Mucosa of rectum (tissue), 2 donors: ENCODE measurements around the gene XXYLT1.
A peak's percentile ranks its signal among the peaks of the same experiment; 100 is the strongest.

Experiments used
- H3K27ac ChIP-seq, 2 donors: one replicate each; pipeline ENCODE4 v1.7.0; 2013; ENCODE audit warnings: inconsistent platforms in 2 of 2, low read depth in 2 of 2, low read length in 2 of 2
- H3K27me3 ChIP-seq, 2 donors: one replicate each; pipeline ENCODE4 v1.7.0; 2013; ENCODE audit warnings: low read length in 2 of 2; ENCODE audit not compliant: control insufficient read depth in 2 of 2, insufficient read depth in 2 of 2
- H3K36me3 ChIP-seq, 2 donors: one replicate each; pipeline ENCODE4 v1.7.0; 2013; ENCODE audit warnings: low read length in 2 of 2; ENCODE audit not compliant: control insufficient read depth in 2 of 2, insufficient read depth in 2 of 2
- H3K4me1 ChIP-seq, 2 donors: one replicate each; pipeline ENCODE4 v1.7.0; 2013; ENCODE audit warnings: low read length in 2 of 2, mild to moderate bottlenecking in 1 of 2; ENCODE audit not compliant: control insufficient read depth in 2 of 2, insufficient read depth in 2 of 2
- H3K4me3 ChIP-seq, 2 donors: one replicate each; pipeline ENCODE4 v1.7.0; 2013; ENCODE audit warnings: low read length in 2 of 2
- H3K9ac ChIP-seq, 2 donors: one replicate each; pipeline ENCODE4 v1.7.0; 2013; ENCODE audit warnings: low read length in 2 of 2, low read depth in 1 of 2, mild to moderate bottlenecking in 1 of 2
- H3K9me3 ChIP-seq, 2 donors: one replicate each; pipeline ENCODE4 v1.7.0; 2013; ENCODE audit warnings: low read length in 2 of 2; ENCODE audit not compliant: control insufficient read depth in 2 of 2
- donor health status: healthy.
- donor health status: Normal muscosa, but diverticular disease.

XXYLT1 gene

DNA sequence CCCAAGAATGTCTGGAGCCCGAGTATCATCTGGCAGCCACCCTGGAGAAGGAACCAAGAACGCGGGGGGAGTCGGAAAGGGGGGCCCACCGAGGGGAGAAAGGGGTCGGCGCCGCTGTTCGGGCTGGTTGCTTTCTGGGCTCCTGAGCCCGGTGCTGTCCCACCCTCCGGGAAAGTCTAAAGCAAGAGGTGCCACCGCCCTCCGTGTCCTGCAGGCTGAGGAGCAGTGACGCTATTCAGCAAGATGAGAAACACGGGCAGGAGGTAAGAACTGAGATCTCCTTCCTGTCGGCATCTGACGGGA, 234.8 kb downstream of the XXYLT1 start:
- H3K36me3 ChIP-seq = no peaks in the 10 kb centered on the region
- peaks cover 14 to 18% of the 10 kb centered on the region in 2 donors for H3K4me1 ChIP-seq
- no peaks in the 10 kb centered on the region for H3K9me3 ChIP-seq
- H3K27ac ChIP-seq = no peak overlapping the region
- no peaks in the 10 kb centered on the region for H3K27me3 ChIP-seq
- H3K4me3 ChIP-seq = no peak overlapping the region
- no peak overlapping the region for H3K9ac ChIP-seq

DNA sequence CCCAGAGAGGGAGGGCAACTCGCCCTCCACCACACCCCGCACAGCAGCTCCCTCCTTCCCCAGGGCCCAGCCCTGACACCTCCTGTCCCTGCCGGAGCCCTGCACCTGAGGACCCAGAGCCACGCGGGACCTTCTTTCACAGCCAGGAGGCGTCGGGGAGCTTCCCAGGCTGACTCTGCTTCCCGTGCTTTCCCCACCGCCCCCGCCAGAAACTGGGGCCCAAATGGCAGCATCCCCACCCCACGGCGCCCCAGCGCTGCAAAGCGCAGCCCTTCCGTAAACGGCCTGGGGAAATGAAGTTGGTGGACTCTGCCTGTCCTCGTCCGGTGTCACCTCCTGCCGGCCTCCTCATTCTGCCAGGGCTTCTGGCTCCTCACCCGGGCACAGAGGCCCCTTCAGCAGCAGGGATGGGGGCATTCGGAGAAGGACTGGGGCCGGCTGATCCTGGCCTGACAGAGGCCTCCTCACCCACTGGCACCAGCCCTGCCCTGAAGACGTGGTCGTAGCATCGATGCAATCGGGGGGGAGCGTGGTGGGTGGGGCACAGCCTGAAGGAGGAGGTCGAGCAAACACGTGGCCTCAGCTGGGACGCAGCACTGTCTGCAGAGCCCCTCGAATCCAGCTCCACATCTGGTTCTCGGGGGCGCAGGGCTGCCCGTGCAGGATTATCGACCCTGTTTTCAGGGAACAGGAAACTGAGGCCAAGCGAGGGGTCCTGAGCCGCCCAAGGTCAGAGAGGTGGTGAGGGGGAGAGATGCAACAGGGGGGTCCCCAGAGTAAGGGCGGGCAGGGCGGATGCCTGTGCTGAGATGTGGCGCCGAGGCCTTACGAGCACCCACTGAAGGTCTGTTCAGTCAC, 235.4 kb downstream of the XXYLT1 start:
- peaks cover 14 to 18% of the 10 kb centered on the region in 2 donors for H3K4me1 ChIP-seq
- no peak overlapping the region for H3K27ac ChIP-seq
- H3K4me3 ChIP-seq = no peak overlapping the region

DNA sequence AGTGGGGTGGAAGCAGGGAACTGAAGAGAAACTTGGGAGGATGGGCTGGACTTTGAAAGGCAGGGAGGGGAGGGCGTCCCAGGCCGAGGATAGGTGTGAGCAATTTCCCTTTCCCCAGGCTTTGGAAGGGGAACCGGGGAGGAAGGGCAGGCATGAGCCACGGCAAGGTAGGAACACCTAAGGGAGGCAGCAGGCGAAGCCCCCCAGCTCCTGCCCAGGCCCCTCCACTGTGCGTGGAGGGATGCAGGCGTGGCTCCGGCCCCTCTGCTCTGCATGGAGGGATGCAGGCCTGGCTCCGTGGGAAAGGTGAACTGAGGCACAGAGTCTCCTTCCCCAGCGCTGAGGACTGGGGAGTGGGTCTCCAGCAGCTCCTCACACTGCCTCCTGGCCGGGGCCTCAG, 236.4 kb downstream of the XXYLT1 start:
- Histone ChIP-seq H3K9ac (no peak overlapping the region), H3K27me3 (no peaks in the 10 kb centered on the region), H3K4me1 (peaks cover 14 to 18% of the 10 kb centered on the region in 2 donors), H3K4me3 (no peak overlapping the region), H3K9me3 (no peaks in the 10 kb centered on the region), H3K27ac (peak overlapping the region; percentile 35 to 48), H3K36me3 (no peaks in the 10 kb centered on the region)

More for the DNA sequence above, 235.4 kb downstream of the XXYLT1 start:
- H3K9ac ChIP-seq = no peak overlapping the region
- H3K27me3 ChIP-seq = no peaks in the 10 kb centered on the region
- no peaks in the 10 kb centered on the region for H3K36me3 ChIP-seq
- H3K9me3 ChIP-seq = no peaks in the 10 kb centered on the region

- Histone ChIP-seq H3K9ac (no peak overlapping the region), H3K27ac (peak overlapping the region; percentile 35 to 48), H3K4me3 (no peak overlapping the region), H3K36me3 (no peaks in the 10 kb centered on the region), H3K4me1 (peaks cover 14 to 15% of the 10 kb centered on the region in 2 donors), H3K27me3 (no peaks in the 10 kb centered on the region), H3K9me3 (no peaks in the 10 kb centered on the region)
Observed at GRCh38 chr3:195034101-195034500, 236.9 kb downstream of the XXYLT1 start.

DNA sequence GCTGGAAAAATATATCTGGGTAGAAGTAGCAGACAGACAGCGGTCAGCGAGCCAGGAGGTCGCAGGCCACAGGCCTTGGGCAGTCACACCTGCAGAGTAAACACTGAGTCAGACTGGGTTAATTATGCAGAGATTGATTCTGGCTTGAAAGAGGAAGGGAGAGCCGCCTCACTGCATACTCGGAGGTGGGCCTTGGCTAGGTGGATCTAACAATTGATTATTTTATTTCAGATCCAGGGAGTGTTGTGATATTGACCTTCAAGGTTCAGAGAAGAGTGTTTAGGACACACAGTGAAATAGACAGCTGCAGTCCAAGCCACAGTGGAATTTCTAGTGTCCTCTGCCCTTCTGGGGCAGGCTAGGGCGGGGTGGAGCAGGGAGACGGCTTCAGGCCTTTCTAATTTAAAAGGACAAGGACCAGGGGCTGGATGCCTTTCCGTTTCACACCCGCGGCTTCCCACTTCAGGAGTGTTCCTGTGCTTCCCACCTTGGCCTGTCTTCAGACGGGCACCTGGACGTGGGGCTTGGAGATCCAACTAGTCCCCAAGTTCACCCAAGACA, 237.3 kb downstream of the XXYLT1 start:
- no peak overlapping the region for H3K9ac ChIP-seq
- H3K4me3 ChIP-seq = no peak overlapping the region
- no peaks in the 10 kb centered on the region for H3K36me3 ChIP-seq
- H3K4me1 ChIP-seq = peaks cover 14% of the 10 kb centered on the region in 2 donors
- no peaks in the 10 kb centered on the region for H3K9me3 ChIP-seq
- no peaks in the 10 kb centered on the region for H3K27me3 ChIP-seq
- peak overlapping the region; percentile 35 to 48 for H3K27ac ChIP-seq

GRCh38 chr3:195032955-195033354, 238.0 kb downstream of the XXYLT1 start:
- no peaks in the 10 kb centered on the region for H3K36me3 ChIP-seq
- H3K9ac ChIP-seq = no peak overlapping the region
- no peak overlapping the region for H3K4me3 ChIP-seq
- H3K9me3 ChIP-seq = no peaks in the 10 kb centered on the region
- H3K4me1 ChIP-seq = peaks cover 14% of the 10 kb centered on the region in 2 donors
- peak overlapping the region in 1 of 2 donors; percentile 35 for H3K27ac ChIP-seq
- no peaks in the 10 kb centered on the region for H3K27me3 ChIP-seq

GRCh38 chr3:195032106-195032759, 238.7 kb downstream of the XXYLT1 start:
- H3K36me3 ChIP-seq = no peaks in the 10 kb centered on the region
- H3K9me3 ChIP-seq = no peaks in the 10 kb centered on the region
- peaks cover 14% of the 10 kb centered on the region in 2 donors for H3K4me1 ChIP-seq
- no peak overlapping the region for H3K4me3 ChIP-seq
- no peak overlapping the region for H3K27ac ChIP-seq
- H3K27me3 ChIP-seq = no peaks in the 10 kb centered on the region
- no peak overlapping the region for H3K9ac ChIP-seq

DNA sequence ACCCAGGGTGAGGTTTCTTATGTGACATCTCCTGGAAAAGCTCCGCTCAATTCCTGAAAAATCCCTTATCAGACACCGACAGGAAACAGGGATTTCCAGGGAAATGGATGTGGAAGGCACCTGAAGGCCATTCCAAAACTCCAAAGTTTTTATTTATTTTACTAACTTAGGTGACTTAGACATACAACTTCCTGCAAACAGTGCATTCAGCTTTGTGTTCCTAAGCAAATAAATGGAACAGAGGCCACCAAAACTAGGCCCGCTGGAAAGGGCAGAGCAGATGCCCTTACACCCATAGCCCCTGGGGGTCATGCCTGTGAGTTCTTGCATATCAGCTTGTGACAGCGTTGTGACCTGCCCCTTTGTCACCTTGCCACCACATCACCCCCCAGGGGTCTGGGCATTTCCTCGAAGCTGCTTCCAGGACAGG, 239.4 kb downstream of the XXYLT1 start:
- Histone ChIP-seq H3K27ac (no peak overlapping the region), H3K9me3 (no peaks in the 10 kb centered on the region), H3K9ac (no peak overlapping the region), H3K27me3 (no peaks in the 10 kb centered on the region), H3K4me3 (no peak overlapping the region), H3K4me1 (peaks cover 14% of the 10 kb centered on the region in 2 donors), H3K36me3 (no peaks in the 10 kb centered on the region)

DNA sequence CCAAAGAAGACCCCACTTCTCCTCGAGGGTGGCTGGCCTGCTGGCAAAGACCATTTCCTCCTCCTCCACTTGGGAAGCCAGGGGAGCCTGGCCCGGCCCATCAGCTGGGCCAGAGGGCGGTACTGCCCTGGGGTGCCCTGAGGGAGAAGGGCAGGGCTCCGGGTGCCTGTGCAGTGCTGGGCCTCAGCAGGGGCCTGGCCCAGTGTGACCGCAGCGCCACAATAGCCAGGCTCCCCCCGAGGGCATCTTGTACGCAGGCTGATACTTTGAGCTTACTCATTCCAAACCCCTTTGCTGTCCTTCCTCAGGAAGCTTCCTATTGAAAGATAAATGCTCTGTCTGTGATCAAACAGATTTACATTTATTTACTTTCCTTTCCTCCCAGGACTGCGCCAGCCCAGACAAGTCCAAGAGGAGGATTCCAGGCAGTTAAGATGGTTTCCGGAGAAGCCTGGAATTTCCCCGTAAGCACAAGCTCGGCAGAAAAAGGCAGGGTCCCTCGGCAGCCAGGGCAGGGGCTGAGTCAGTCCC, 240.1 kb downstream of the XXYLT1 start:
- Histone ChIP-seq H3K27me3 (no peaks in the 10 kb centered on the region), H3K4me3 (no peak overlapping the region), H3K36me3 (no peaks in the 10 kb centered on the region), H3K9ac (no peak overlapping the region), H3K9me3 (no peaks in the 10 kb centered on the region), H3K27ac (peak overlapping the region in 1 of 2 donors; percentile 4), H3K4me1 (peaks cover 14% of the 10 kb centered on the region in 2 donors)
